Subcutaneous adipose tissue (tissue), 4 donors: ENCODE measurements around the gene USP6. TPM values are rescaled to one million over a fixed set of nuclear protein-coding genes. Genes with fewer than 3 reads are reported as not detected.

Experiments
- total RNA-seq, 4 donors: library from RNA; depleted of rRNA; stranded (reverse); fragments of >200 nt; gene quantifications; one replicate each; pipeline ENCODE4 v1.1.0, GENCODE V29; 2016
- TF ChIP-seq, protein P1 (sequence below): fragments of 450-650 bp; IDR thresholded peaks from one replicate; pipeline ENCODE4 v1.5.1; 2016; ENCODE audit warnings: low read depth, mild to moderate bottlenecking, control low read depth, antibody characterized with exemption, moderate library complexity

The USP6 gene
- total RNA-seq, 4 donors from 2014 or later: 0.22 to 5.1 (median 0.51) TPM; not detected in 1

DNA sequence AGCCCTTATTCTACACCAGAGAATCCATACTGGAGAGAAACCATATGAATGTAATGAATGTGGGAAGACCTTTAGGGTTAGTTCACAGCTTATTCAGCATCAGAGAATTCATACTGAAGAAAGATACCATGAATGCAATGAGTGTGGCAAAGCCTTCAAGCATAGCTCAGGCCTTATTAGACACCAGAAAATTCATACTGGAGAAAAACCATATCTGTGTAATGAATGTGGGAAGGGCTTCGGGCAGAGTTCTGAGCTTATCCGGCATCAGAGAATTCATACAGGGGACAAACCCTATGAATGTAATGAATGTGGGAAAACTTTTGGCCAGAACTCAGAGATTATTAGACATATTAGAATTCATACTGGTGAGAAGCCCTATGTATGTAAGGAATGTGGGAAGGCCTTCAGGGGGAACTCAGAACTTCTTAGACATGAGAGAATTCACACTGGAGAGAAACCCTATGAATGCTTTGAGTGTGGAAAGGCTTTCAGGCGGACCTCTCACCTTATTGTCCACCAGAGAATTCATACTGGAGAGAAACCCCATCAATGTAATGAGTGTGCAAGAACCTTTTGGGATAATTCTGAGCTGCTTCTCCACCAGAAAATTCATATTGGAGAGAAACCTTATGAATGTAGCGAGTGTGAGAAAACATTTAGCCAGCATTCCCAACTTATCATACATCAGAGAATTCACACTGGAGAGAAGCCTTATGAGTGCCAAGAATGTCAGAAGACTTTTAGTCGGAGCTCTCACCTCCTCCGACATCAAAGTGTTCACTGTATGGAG, 23.4 kb upstream of the USP6 start:
- TF ChIP-seq, protein P1, sequence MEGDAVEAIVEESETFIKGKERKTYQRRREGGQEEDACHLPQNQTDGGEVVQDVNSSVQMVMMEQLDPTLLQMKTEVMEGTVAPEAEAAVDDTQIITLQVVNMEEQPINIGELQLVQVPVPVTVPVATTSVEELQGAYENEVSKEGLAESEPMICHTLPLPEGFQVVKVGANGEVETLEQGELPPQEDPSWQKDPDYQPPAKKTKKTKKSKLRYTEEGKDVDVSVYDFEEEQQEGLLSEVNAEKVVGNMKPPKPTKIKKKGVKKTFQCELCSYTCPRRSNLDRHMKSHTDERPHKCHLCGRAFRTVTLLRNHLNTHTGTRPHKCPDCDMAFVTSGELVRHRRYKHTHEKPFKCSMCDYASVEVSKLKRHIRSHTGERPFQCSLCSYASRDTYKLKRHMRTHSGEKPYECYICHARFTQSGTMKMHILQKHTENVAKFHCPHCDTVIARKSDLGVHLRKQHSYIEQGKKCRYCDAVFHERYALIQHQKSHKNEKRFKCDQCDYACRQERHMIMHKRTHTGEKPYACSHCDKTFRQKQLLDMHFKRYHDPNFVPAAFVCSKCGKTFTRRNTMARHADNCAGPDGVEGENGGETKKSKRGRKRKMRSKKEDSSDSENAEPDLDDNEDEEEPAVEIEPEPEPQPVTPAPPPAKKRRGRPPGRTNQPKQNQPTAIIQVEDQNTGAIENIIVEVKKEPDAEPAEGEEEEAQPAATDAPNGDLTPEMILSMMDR: no peak

DNA sequence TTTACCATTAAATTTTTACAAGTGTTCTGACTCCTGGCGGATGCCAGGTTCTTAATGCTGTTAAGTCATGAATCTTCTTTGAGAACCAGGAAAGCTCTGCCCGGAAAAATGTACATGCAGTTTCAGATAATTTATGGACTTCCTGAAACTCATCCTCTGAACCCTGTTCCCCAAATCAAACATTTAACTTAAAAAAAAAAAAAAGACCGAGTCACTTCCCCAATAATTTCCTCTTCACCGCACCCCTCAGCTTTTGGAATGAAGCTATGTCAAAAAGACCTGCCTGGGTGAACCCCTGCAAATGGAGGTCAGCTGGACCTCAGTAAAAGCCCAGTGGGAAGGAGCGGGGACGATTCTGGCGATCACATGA, 19.1 kb upstream of the USP6 start:
- TF ChIP-seq, protein P1: no peak

DNA sequence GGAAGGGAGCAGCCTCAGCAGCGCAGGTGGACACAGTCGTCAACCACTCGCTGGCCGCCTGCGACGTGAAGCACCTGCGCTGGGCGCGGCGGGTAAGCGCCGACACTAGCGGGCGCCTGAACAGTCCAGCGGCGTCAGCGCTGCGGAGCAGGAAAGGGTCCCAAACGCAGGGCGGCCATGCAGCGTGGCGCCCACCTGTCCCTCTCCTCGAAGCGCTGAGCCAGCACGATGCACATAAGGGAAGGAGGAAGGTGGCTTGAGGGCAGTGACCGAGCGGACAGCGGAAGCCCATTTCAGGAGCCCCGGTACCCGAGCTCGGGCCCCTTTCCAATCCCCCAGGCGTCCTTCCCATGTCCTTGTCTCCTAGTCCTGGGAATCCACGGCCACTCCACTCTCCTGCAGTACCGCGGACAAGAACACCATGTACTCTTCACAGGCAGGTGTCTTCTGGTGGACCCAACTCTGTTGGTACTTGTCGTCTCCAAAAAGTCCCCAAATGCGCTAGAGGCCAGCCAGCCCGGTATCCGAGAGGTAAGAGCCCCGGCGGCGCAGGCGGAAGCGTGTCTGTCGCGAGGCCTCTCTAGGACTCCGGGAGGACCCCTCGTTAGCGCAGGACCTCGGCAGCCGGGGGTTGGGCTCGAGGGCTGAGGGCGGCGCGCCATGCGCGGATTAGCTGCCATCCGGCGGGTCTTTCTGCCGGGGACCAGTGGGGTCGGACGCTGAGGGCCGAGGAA, 18.6 kb upstream of the USP6 start:
- TF ChIP-seq, protein P1: no peak

DNA sequence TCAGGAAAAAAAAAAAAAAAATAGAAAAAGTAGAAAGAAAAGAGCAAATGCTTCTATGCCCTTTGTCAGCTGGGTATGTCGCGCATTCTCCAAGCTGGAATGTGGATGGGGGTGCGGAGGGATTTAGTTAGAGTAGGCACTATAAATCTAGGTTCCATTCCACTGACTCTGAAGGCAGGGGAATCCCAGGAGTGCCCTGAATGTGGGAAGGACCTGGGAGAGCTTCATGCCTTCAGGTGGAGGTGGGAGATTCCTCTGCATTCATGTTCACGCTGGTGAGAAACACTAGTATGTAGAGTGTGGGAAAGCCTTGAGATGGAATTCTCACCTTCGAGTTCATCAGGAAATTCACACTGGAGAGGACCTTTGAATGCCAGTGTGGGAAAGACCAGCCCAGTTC, 16.6 kb upstream of the USP6 start:
- TF ChIP-seq, protein P1: no peak

DNA sequence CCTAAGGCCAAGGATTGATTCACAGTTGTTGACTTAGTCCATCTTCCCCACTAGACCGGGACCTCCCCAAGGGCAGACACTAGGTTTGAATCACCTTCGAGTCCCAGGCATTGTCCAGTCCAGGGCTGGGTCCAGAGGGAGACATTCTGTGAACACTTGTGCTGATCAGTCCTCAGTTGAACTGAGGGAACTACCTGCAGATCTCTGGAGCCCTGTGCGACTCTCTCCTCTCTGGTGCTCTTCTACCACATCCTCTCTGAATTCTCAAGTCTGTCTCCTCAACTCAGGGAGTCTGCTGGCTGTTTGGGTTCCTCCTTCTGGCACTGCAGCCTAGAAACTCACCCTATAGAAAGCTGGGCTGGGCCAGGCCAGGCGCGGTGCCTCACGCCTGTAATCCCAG, 15.0 kb upstream of the USP6 start:
- TF ChIP-seq, protein P1: no peak

DNA sequence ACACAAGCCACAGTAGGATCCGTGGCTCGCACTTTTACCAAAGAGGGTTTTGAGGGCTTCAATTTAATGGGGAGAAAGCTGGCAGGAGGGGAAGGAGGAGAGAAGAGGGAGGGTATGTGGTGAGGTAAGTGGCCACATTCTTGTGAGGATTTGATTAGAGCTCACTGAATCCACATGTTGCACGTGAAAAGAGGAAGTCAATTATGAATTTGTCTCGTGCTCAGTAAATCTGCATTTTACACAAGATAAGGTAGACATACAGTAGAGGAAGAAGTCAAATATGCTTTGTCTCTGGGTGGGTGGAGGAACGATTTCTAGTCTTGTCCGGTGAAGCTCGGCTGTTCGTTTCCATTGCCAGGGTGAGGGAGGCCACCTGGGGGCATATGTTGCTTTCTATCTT, 5.0 kb upstream of the USP6 start:
- TF ChIP-seq, protein P1: no peak

DNA sequence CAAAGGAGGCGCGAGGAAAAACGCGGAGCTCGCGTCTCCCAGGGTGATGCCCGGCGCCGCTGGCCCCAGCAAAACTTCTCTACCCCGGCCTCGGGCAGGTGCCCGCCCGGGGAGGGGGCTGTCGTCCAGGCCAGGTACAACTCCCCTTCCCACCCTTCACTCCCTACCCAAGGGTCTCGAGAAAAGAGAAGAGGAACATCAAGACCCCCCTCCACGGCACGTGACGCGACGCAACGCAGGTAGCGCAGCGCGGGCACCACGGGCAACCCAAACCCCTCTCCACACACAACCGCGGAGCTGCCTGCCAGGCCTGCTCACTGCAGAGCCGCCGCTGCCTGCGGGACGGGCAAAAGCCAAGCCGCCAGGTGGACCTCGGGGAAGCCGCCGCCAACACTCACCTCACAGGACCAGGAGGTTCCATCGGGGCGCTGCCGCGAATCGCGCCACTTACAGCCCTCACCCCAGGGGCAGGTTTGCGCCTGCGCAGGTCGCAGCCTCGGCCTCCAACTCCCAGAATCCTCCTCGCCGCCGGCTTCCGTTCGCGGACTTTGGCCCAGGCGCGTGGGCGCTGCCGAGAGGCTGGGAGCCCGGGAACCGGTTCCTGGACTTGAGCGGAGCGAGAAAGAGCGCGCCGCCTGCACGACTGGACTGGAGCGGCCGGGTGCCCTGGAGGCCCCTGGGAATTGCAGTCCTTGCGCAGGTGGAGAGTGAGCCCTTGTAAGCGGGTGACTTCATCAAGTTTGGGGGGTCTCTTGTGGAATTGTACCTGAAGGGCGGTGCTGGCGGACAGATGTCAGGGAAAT, 4.2 kb upstream of the USP6 start, which contains the start of gene ZNF232:
Gene ZNF232 (minus strand): TSS at position 477 of the 803 bp plus-strand sequence. CDS start 56 bp downstream, at position 421.
- TF ChIP-seq, protein P1: no peak
